ENCODE data around the gene RAB27A.

RAB27A gene

DNA sequence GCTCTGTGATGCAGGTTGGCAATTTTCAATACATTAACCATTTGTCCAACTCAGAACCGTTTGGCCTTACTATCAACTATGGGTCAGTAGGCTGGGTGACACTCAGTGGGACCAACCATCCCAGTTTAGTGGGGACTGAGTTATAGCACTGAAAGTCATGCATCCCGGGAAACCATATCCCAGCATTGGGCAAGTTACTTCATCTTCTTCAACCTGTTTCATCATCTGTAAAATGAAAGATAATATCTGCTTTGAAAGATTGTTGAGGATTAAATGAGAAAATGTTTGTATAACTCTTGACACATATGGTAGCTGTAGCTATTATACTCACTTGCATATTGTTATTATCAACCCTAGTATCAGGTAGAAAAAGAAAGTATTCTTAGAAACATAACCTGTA lies 11.9 kb downstream of the RAB27A start:
- Histone ChIP-seq H2AFZ (ENCODE audit: low read depth, low read length) (no peak overlapping the region), H3K4me1 (ENCODE audit: insufficient read depth, low read length) (no peaks in the 10 kb centered on the region), H3K36me3 (ENCODE audit: insufficient read depth, low read length) (no peaks in the 10 kb centered on the region), H3K9me3 (ENCODE audit: low read length) (no peaks in the 10 kb centered on the region), H3K27me3 (ENCODE audit: insufficient read depth, low read length) (no peaks in the 10 kb centered on the region), H3K4me3 (ENCODE audit: low read length) (no peak overlapping the region)

DNA sequence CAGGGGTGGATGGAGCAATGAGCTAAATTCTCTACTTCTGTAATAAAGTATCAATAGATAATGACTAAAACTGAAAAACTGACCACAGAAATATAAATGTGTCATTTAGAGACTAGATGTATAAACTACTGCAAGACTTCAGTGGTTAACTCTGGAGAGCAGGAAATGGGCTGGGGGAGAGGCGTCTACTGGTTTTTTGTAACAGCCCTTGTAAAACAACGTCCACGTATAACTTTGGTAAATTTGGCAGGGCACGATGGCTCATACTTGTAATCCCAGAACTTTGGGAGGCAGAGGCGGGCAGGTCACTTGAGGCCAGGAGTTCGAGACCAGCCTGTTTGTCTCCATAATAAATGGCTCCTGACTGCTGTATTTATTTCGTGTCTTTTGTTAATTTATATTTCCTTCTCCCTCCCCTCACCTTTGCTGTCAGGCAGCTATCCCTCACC lies 12.5 kb downstream of the RAB27A start:
- Histone ChIP-seq H3K27me3 (ENCODE audit: insufficient read depth, low read length) (no peaks in the 10 kb centered on the region), H3K4me3 (ENCODE audit: low read length) (no peak overlapping the region), H3K36me3 (ENCODE audit: insufficient read depth, low read length) (no peaks in the 10 kb centered on the region), H2AFZ (ENCODE audit: low read depth, low read length) (no peak overlapping the region), H3K9me3 (ENCODE audit: low read length) (no peaks in the 10 kb centered on the region), H3K4me1 (ENCODE audit: insufficient read depth, low read length) (no peaks in the 10 kb centered on the region)

- Histone ChIP-seq H3K9me3 (ENCODE audit: low read length) (no peaks in the 10 kb centered on the region), H3K27me3 (ENCODE audit: insufficient read depth, low read length) (no peaks in the 10 kb centered on the region), H3K36me3 (ENCODE audit: insufficient read depth, low read length) (no peaks in the 10 kb centered on the region), H3K4me1 (ENCODE audit: insufficient read depth, low read length) (no peaks in the 10 kb centered on the region), H3K4me3 (ENCODE audit: low read length) (no peak overlapping the region), H2AFZ (ENCODE audit: low read depth, low read length) (no peak overlapping the region)
Measured at GRCh38 chr15:55276324-55276723, 13.3 kb downstream of the RAB27A start.

GRCh38 chr15:55270291-55270690 lies 19.3 kb downstream of the RAB27A start:
- H3K9me3 ChIP-seq (ENCODE audit: low read length) = no peaks in the 10 kb centered on the region
- H3K4me1 ChIP-seq (ENCODE audit: insufficient read depth, low read length) = peaks cover 12% of the 10 kb centered on the region
- no peak overlapping the region for H2AFZ ChIP-seq (ENCODE audit: low read depth, low read length)
- H3K4me3 ChIP-seq (ENCODE audit: low read length) = no peak overlapping the region
- H3K36me3 ChIP-seq (ENCODE audit: insufficient read depth, low read length) = no peaks in the 10 kb centered on the region
- no peaks in the 10 kb centered on the region for H3K27me3 ChIP-seq (ENCODE audit: insufficient read depth, low read length)

DNA sequence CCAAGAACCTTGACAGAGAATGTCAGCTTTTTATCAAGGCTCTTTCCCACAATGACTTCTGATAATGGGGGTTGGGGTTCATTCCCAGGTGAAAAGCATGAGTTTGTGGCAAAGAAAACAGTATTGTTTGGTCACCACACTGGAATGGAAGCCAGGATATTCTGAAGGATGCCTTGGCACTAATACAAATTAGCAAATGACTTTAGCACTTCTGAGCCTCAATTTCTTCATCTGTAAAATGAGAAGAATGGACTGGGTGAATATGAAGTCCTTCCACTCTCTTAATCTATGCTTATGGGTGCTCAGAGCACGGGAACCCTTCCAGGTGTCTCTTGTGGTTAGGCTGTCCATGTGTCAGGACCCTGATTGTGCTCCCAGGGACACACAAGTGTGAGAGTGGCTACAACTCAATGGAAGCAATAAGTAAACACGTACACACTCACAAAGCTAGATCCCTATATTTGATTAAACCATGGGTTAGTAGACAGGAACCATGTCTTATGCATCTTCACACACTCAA lies 21.4 kb downstream of the RAB27A start:
- Histone ChIP-seq H3K4me1 (ENCODE audit: insufficient read depth, low read length) (peaks cover 12% of the 10 kb centered on the region), H3K4me3 (ENCODE audit: low read length) (no peak overlapping the region), H3K36me3 (ENCODE audit: insufficient read depth, low read length) (no peaks in the 10 kb centered on the region), H3K9me3 (ENCODE audit: low read length) (no peaks in the 10 kb centered on the region), H3K27me3 (ENCODE audit: insufficient read depth, low read length) (no peaks in the 10 kb centered on the region), H2AFZ (ENCODE audit: low read depth, low read length) (no peak overlapping the region)

GRCh38 chr15:55267401-55268175 lies 22.0 kb downstream of the RAB27A start:
- no peaks in the 10 kb centered on the region for H3K27me3 ChIP-seq (ENCODE audit: insufficient read depth, low read length)
- peaks cover 12% of the 10 kb centered on the region for H3K4me1 ChIP-seq (ENCODE audit: insufficient read depth, low read length)
- no peaks in the 10 kb centered on the region for H3K9me3 ChIP-seq (ENCODE audit: low read length)
- peak overlapping the region; percentile 18 for H2AFZ ChIP-seq (ENCODE audit: low read depth, low read length)
- H3K36me3 ChIP-seq (ENCODE audit: insufficient read depth, low read length) = no peaks in the 10 kb centered on the region
- no peak overlapping the region for H3K4me3 ChIP-seq (ENCODE audit: low read length)

DNA sequence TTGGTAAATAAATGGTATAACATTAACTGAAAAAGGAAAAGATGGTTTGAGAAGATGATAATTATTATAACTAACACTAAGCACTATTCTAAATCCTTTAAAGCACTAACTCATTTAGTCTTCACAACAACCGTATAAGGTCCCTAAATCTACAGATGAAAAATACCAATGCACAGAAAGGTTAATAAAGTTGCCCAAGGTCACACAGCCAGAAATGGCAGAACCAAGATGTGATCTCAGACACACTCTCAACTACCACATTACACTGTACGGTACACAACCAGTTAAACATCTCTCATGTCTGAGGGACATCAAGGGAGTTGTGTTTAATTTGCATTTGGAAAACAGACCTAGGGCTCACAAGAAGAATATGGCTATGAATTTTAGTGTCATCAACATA lies 23.1 kb downstream of the RAB27A start:
- H3K27me3 ChIP-seq (ENCODE audit: insufficient read depth, low read length) = no peaks in the 10 kb centered on the region
- H3K36me3 ChIP-seq (ENCODE audit: insufficient read depth, low read length) = no peaks in the 10 kb centered on the region
- no peak overlapping the region for H2AFZ ChIP-seq (ENCODE audit: low read depth, low read length)
- peaks cover 12% of the 10 kb centered on the region for H3K4me1 ChIP-seq (ENCODE audit: insufficient read depth, low read length)
- no peaks in the 10 kb centered on the region for H3K9me3 ChIP-seq (ENCODE audit: low read length)
- no peak overlapping the region for H3K4me3 ChIP-seq (ENCODE audit: low read length)

DNA sequence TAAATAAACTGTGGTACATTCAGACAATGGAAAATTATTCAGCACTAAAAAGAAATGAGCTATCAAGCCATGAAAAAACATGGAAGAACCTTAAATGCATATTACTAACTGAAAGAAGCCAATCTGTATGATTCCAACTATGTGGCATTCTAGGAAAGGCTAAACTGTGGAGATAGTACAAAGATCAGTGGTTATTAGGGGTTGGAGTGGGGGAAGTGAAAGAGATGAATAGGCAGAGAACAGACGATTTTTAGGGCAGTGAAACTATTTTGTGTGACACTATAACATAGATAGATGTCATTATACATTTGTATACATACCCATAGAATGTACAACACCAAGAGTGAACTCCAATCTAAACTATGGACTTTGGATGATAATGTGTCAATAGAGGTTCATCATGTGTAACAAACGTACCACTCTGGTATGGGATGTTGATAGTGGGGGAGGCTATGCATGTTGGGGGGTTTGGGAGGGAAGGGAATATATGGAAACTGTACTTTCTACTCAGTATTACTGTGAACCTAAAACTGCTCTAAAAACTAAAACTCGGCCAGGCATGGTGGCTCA lies 29.0 kb downstream of the RAB27A start:
- no peak overlapping the region for H2AFZ ChIP-seq (ENCODE audit: low read depth, low read length)
- H3K36me3 ChIP-seq (ENCODE audit: insufficient read depth, low read length) = no peaks in the 10 kb centered on the region
- no peaks in the 10 kb centered on the region for H3K27me3 ChIP-seq (ENCODE audit: insufficient read depth, low read length)
- H3K4me3 ChIP-seq (ENCODE audit: low read length) = no peak overlapping the region
- no peaks in the 10 kb centered on the region for H3K9me3 ChIP-seq (ENCODE audit: low read length)
- H3K4me1 ChIP-seq (ENCODE audit: insufficient read depth, low read length) = no peaks in the 10 kb centered on the region

DNA sequence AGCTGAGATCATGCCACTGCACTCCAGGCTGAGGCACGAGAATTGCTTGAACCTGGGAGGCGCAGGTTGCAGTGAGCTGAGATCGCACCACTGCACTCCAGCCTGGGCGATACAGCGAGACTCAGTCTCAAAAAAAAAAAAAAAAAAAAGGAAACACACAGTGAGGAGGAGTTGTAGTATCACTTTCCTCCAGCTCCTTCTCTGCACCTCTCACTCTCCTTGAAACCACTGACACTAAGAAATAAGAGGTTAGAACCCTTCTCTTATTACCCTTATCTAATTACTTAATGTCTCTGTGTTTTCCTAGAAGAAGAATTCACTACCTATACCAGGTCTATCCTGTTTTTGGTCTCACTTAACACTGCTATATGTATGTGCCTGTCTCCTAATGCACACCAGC lies 31.7 kb downstream of the RAB27A start:
- no peaks in the 10 kb centered on the region for H3K9me3 ChIP-seq (ENCODE audit: low read length)
- H3K4me3 ChIP-seq (ENCODE audit: low read length) = no peak overlapping the region
- H3K27me3 ChIP-seq (ENCODE audit: insufficient read depth, low read length) = no peaks in the 10 kb centered on the region
- no peaks in the 10 kb centered on the region for H3K36me3 ChIP-seq (ENCODE audit: insufficient read depth, low read length)
- no peak overlapping the region for H2AFZ ChIP-seq (ENCODE audit: low read depth, low read length)
- H3K4me1 ChIP-seq (ENCODE audit: insufficient read depth, low read length) = no peaks in the 10 kb centered on the region

- no peaks in the 10 kb centered on the region for H3K4me1 ChIP-seq (ENCODE audit: insufficient read depth, low read length)
- no peaks in the 10 kb centered on the region for H3K9me3 ChIP-seq (ENCODE audit: low read length)
- no peak overlapping the region for H2AFZ ChIP-seq (ENCODE audit: low read depth, low read length)
- no peaks in the 10 kb centered on the region for H3K36me3 ChIP-seq (ENCODE audit: insufficient read depth, low read length)
- no peak overlapping the region for H3K4me3 ChIP-seq (ENCODE audit: low read length)
- H3K27me3 ChIP-seq (ENCODE audit: insufficient read depth, low read length) = no peaks in the 10 kb centered on the region
Measured at GRCh38 chr15:55257012-55257670, 32.5 kb downstream of the RAB27A start.

- Histone ChIP-seq H2AFZ (ENCODE audit: low read depth, low read length) (no peak overlapping the region), H3K36me3 (ENCODE audit: insufficient read depth, low read length) (no peaks in the 10 kb centered on the region), H3K4me3 (ENCODE audit: low read length) (no peak overlapping the region), H3K4me1 (ENCODE audit: insufficient read depth, low read length) (no peaks in the 10 kb centered on the region), H3K27me3 (ENCODE audit: insufficient read depth, low read length) (no peaks in the 10 kb centered on the region), H3K9me3 (ENCODE audit: low read length) (no peaks in the 10 kb centered on the region)
Measured at GRCh38 chr15:55256281-55257011, 33.2 kb downstream of the RAB27A start.

- Histone ChIP-seq H3K9me3 (ENCODE audit: low read length) (no peaks in the 10 kb centered on the region), H3K27me3 (ENCODE audit: insufficient read depth, low read length) (no peaks in the 10 kb centered on the region), H3K4me1 (ENCODE audit: insufficient read depth, low read length) (no peaks in the 10 kb centered on the region), H3K4me3 (ENCODE audit: low read length) (no peak overlapping the region), H2AFZ (ENCODE audit: low read depth, low read length) (no peak overlapping the region), H3K36me3 (ENCODE audit: insufficient read depth, low read length) (no peaks in the 10 kb centered on the region)
Measured at GRCh38 chr15:55255714-55256113, 33.9 kb downstream of the RAB27A start.
